Natural killer cell (primary cell): Measurements from ENCODE around the gene STAT5B. TPM values are rescaled to one million over a fixed set of nuclear protein-coding genes. Genes with fewer than 3 reads are reported as not detected.

Source experiments
- ATAC-seq, 3 donors: fragments of 150-1000 bp in 2 of 3; fragments of 200-7000 bp in 1 of 3; cut with Tn5 transposase; 1 replicate in 1 of 3; 2 replicates in 2 of 3; pipeline ENCODE4 v1.10.0; 2021; ENCODE audit warnings: mild to moderate bottlenecking in 2 of 3, moderate library complexity in 2 of 3
- DNase-seq, 2 donors: peaks; one replicate each; pipeline versions ENCODE4 v3.0.0 to v3.0.0-alpha.2; 2013 to 2021; ENCODE audit warnings: mixed read lengths in 1 of 2
- H3K27ac ChIP-seq: one replicate; pipeline ENCODE4 v1.5.1; 2013; ENCODE audit warnings: mild to moderate bottlenecking, low read length
- H3K27me3 ChIP-seq: one replicate; pipeline ENCODE4 v1.6.1; 2013; ENCODE audit warnings: low read length; ENCODE audit not compliant: control insufficient read depth, insufficient read depth
- H3K36me3 ChIP-seq: one replicate; pipeline ENCODE4 v1.6.1; 2013; ENCODE audit warnings: low read length; ENCODE audit not compliant: control insufficient read depth, insufficient read depth
- H3K4me1 ChIP-seq: one replicate; pipeline ENCODE4 v1.6.1; 2013; ENCODE audit warnings: low read length; ENCODE audit not compliant: control insufficient read depth, insufficient read depth
- H3K4me3 ChIP-seq: one replicate; pipeline ENCODE4 v1.5.1; 2013; ENCODE audit warnings: low read length
- H3K9me3 ChIP-seq: one replicate; pipeline ENCODE4 v1.6.1; 2013; ENCODE audit warnings: low read length; ENCODE audit not compliant: control insufficient read depth, insufficient read depth
- H3K27ac Mint-ChIP-seq, 2 donors: one replicate each; pipeline ENCODE4 v1.8.0; 2022; ENCODE audit warnings: mild to moderate bottlenecking in 2 of 2, mixed read lengths in 2 of 2, moderate library complexity in 1 of 2
- H3K27me3 Mint-ChIP-seq, 2 donors: one replicate each; pipeline ENCODE4 v1.8.0; 2022; ENCODE audit warnings: low read depth in 2 of 2, mixed read lengths in 2 of 2
- H3K36me3 Mint-ChIP-seq: one replicate; pipeline ENCODE4 v1.8.0; 2022; ENCODE audit warnings: mixed read lengths
- H3K4me1 Mint-ChIP-seq, 2 donors: one replicate each; pipeline ENCODE4 v1.8.0; 2022; ENCODE audit warnings: mixed read lengths in 2 of 2
- H3K4me3 Mint-ChIP-seq: one replicate; pipeline ENCODE4 v1.8.0; 2022; ENCODE audit warnings: mild to moderate bottlenecking, moderate library complexity, mixed read lengths
- H3K9me3 Mint-ChIP-seq, 2 donors: one replicate each; pipeline ENCODE4 v1.8.0; 2022; ENCODE audit warnings: mixed read lengths in 2 of 2
- WGBS: methylation state at CpG from one replicate; pipeline ENCODE4 v1.1.7; 2013; ENCODE audit warnings: missing lambda C conversion rate; ENCODE audit not compliant: insufficient coverage; 5-methylcytosine and 5-hydroxymethylcytosine counted together
- intact Hi-C: fragments of 100-400 bp; cut with micrococcal nuclease; formaldehyde crosslinking; loops from one replicate; pipeline ENCODE4 v1.14.2; 2022
- total RNA-seq, 4 donors: library from RNA; stranded (reverse); fragments of 120-200 nt in 1 of 4; gene quantifications; one replicate each; pipeline versions ENCODE4 v1.2.3 to v1.2.4, GENCODE V29; 2013 to 2022
- TF ChIP-seq, protein P1 (sequence below): fragments of 200-600 bp; IDR thresholded peaks from one replicate; pipeline ENCODE4 v1.8.0; 2022; ENCODE audit warnings: antibody characterized with exemption

Gene STAT5B
- total RNA-seq, 3 donors from 2014 or later (not counting 1 experiment from before 2014, with no cell fraction given): 79.9 to 112 (median 103) TPM

DNA sequence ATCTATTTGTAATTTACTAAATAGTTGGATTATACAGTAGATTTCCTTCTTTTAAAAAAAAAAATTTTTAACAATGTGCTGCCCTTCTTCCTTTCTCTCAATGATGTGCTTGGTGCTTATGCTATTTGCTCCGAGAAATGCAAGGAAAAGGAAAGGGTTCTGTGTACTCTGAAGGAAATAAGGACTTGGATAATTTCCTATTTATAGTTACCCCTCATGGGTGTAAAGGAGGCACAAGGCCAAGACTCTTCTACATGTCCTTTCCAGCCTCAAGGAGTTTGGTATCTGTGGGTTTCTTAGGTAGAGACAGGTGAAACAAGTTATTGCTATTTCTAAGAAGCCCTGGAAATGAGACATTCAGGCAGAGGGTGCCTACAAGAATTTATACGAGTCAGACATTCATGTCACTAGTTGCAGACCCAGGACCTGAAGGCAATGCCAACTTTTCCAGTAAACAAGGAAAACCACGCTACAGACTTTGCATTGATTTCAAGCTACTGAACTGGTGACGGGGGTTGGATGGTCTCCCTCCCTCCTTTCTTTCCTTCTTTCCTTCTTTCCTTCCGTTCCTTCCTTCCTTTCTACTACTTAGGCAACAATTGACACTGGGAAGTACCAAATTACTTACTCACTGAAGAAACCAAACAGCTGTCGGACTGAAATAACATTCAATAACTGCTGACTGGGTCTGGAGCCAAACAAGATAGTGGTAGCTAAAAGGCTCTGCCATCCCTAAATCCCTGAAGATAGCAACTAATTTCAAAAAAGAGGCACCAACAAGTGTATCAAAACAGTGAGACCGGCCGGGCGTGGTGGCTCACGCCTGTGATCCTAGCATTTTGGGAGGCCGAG, 48.1 kb downstream of the STAT5B start:
- Histone ChIP-seq H3K36me3 (peaks cover 11% of the 10 kb centered on the region), H3K9me3 (no peaks in the 10 kb centered on the region), H3K27me3 (no peaks in the 10 kb centered on the region), H3K4me3 (no peak overlapping the region), H3K27ac (no peak overlapping the region), H3K4me1 (no peaks in the 10 kb centered on the region)
- Mint-ChIP-seq H3K9me3 (no peaks in the 10 kb centered on the region), H3K27ac (peak overlapping the region in 1 of 2 donors; percentile 60), H3K4me1 (peaks cover 0 to 5% of the 10 kb centered on the region in 2 donors), H3K36me3 (no peaks in the 10 kb centered on the region), H3K27me3 (no peaks in the 10 kb centered on the region), H3K4me3 (no peak overlapping the region)
- DNase-seq (no peak), ATAC-seq (no peak)
- intact Hi-C loops: loop anchor here (10.0 kb wide), 1 partner anchor 47 kb away; the partner anchor contains the start of gene STAT5B
- 93% methylated on average over 10 of the region's 11 CpGs for WGBS
- TF ChIP-seq, protein P1, sequence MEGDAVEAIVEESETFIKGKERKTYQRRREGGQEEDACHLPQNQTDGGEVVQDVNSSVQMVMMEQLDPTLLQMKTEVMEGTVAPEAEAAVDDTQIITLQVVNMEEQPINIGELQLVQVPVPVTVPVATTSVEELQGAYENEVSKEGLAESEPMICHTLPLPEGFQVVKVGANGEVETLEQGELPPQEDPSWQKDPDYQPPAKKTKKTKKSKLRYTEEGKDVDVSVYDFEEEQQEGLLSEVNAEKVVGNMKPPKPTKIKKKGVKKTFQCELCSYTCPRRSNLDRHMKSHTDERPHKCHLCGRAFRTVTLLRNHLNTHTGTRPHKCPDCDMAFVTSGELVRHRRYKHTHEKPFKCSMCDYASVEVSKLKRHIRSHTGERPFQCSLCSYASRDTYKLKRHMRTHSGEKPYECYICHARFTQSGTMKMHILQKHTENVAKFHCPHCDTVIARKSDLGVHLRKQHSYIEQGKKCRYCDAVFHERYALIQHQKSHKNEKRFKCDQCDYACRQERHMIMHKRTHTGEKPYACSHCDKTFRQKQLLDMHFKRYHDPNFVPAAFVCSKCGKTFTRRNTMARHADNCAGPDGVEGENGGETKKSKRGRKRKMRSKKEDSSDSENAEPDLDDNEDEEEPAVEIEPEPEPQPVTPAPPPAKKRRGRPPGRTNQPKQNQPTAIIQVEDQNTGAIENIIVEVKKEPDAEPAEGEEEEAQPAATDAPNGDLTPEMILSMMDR: no peak

DNA sequence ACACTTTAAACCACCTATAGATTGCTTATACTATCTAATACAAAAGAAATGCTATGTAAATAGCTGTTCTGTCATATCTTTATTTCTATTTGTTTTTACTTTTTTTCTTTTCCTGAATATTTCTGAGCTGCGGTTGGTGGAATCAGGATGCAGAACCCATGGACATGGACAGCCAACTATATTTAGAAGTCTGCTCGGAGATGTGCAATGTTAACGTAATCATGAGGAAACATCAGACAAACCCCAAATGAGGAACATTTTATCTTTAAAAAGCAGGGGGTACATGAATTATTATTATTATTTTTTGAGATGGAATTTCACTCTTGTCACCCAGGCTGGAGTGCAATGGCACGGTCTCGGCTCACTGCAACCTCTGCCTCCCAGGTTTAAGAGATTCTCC, 50.5 kb downstream of the STAT5B start:
- Histone ChIP-seq H3K4me3 (no peak overlapping the region), H3K27ac (no peak overlapping the region), H3K4me1 (no peaks in the 10 kb centered on the region), H3K27me3 (no peaks in the 10 kb centered on the region), H3K36me3 (peaks cover 26% of the 10 kb centered on the region), H3K9me3 (no peaks in the 10 kb centered on the region)
- 92% methylated on average over 4 of the region's 5 CpGs for WGBS
- TF ChIP-seq, protein P1: no peak
- no peak for DNase-seq
- ATAC-seq: no peak
- H3K27ac Mint-ChIP-seq: no peak overlapping the region
- H3K27me3 Mint-ChIP-seq: no peaks in the 10 kb centered on the region
- no peaks in the 10 kb centered on the region for H3K9me3 Mint-ChIP-seq
- H3K4me3 Mint-ChIP-seq: no peak overlapping the region
- H3K36me3 Mint-ChIP-seq: no peaks in the 10 kb centered on the region
- peaks cover 0 to 13% of the 10 kb centered on the region in 2 donors for H3K4me1 Mint-ChIP-seq
- intact Hi-C loops: loop anchor here (10.0 kb wide), 1 partner anchor 49 kb away; the partner anchor contains the start of gene STAT5B

DNA sequence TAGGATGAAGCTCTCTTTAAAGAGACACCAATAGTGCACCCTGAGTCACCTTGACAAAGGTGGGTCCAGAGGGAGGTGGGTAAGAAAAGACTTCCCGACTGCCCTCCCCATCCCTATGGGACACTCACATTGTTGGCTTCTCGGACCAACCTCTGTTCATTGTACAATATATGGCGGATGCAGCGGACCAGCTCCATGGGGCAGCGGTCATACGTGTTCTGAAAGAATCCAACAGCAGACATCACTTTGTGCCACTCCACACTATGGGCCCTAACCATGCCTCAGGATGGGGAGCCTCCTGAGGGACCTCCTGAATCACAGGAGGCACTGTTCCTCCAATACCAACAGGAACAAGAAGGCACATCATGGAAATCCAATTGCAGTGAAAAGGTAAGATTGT, 51.5 kb downstream of the STAT5B start:
- intact Hi-C loops: loop anchor here (10.0 kb wide), 1 partner anchor 50 kb away; the partner anchor contains the start of gene STAT5B
- H3K4me1 ChIP-seq: no peaks in the 10 kb centered on the region
- DNase-seq (no peak), ATAC-seq (no peak)
- H3K9me3 Mint-ChIP-seq: no peaks in the 10 kb centered on the region
- H3K4me3 ChIP-seq: no peak overlapping the region
- H3K9me3 ChIP-seq: no peaks in the 10 kb centered on the region
- H3K4me1 Mint-ChIP-seq: peaks cover 0 to 13% of the 10 kb centered on the region in 2 donors
- H3K4me3 Mint-ChIP-seq: no peak overlapping the region
- peaks cover 32% of the 10 kb centered on the region for H3K36me3 ChIP-seq
- 98% methylated on average over 6 of the region's 6 CpGs for WGBS
- H3K27me3 ChIP-seq: no peaks in the 10 kb centered on the region
- no peaks in the 10 kb centered on the region for H3K36me3 Mint-ChIP-seq
- TF ChIP-seq, protein P1: no peak
- H3K27me3 Mint-ChIP-seq: no peaks in the 10 kb centered on the region
- H3K27ac ChIP-seq: no peak overlapping the region
- peak overlapping the region in 1 of 2 donors; percentile 31 for H3K27ac Mint-ChIP-seq
